GM23338 (cell line): ENCODE measurements around the gene METTL4. TPM values are rescaled to one million over a fixed set of nuclear protein-coding genes. Genes with fewer than 3 reads are reported as not detected.

Source experiments
- ATAC-seq: fragments of 200-7000 bp; cut with Tn5 transposase; 3 replicates; pipeline ENCODE4 v1.9.1; 2020
- DNase-seq: peaks from one replicate; pipeline ENCODE4 v3.0.0-alpha.2; 2015; ENCODE audit warnings: low spot score
- H2AFZ ChIP-seq: fragments of 200-600 bp; sonication (generic); 2 replicates; pipeline ENCODE4 v1.8.0; 2016; ENCODE audit warnings: antibody characterized with exemption, mild to moderate bottlenecking, moderate library complexity
- H3F3A ChIP-seq: fragments of 200-600 bp; sonication (generic); replicated peaks from 2 replicates; pipeline ENCODE4 v1.8.0; 2017; ENCODE audit warnings: antibody characterized with exemption, mixed run types, low read depth
- H3K27ac ChIP-seq: fragments of 200-600 bp; sonication (generic); 2 replicates; pipeline ENCODE4 v1.6.1; 2016; ENCODE audit warnings: low read depth
- H3K27me3 ChIP-seq: fragments of 200-600 bp; sonication (generic); 2 replicates; pipeline ENCODE4 v1.8.0; 2016; ENCODE audit warnings: mild to moderate bottlenecking, mixed run types, moderate library complexity; ENCODE audit not compliant: insufficient read depth
- H3K36me3 ChIP-seq: fragments of 200-600 bp; sonication (generic); 2 replicates; pipeline ENCODE4 v1.8.0; 2016; ENCODE audit warnings: mild to moderate bottlenecking; ENCODE audit not compliant: insufficient read depth
- H3K4me1 ChIP-seq: fragments of 200-600 bp; sonication (generic); 2 replicates; pipeline ENCODE4 v1.8.0; 2016; ENCODE audit warnings: mild to moderate bottlenecking, moderate library complexity; ENCODE audit not compliant: insufficient read depth
- H3K4me2 ChIP-seq: fragments of 200-600 bp; sonication (generic); 2 replicates; pipeline ENCODE4 v1.7.1; 2017; ENCODE audit warnings: mixed run types
- H3K4me3 ChIP-seq: fragments of 200-600 bp; sonication (generic); 2 replicates; pipeline ENCODE4 v1.6.1; 2016; ENCODE audit warnings: mixed run types
- H3K79me2 ChIP-seq: fragments of 200-600 bp; sonication (generic); replicated peaks from 2 replicates; pipeline ENCODE4 v1.8.0; 2017; ENCODE audit warnings: mild to moderate bottlenecking; ENCODE audit not compliant: insufficient read depth
- H3K9me2 ChIP-seq: fragments of 200-600 bp; sonication (generic); 2 replicates; pipeline ENCODE4 v1.8.0; 2017; ENCODE audit not compliant: insufficient read depth
- H4K20me1 ChIP-seq: fragments of 200-600 bp; sonication (generic); replicated peaks from 2 replicates; pipeline ENCODE4 v1.8.0; 2017; ENCODE audit warnings: mild to moderate bottlenecking; ENCODE audit not compliant: insufficient read depth
- H3K27ac Mint-ChIP-seq: 2 replicates; pipeline ENCODE4 v1.8.0; 2020; ENCODE audit warnings: inconsistent platforms, mild to moderate bottlenecking, moderate library complexity, mixed read lengths
- H3K27me3 Mint-ChIP-seq: 3 replicates; pipeline ENCODE4 v1.8.0; 2022; ENCODE audit warnings: low read depth, mild to moderate bottlenecking, moderate library complexity, mixed read lengths, inconsistent platforms; ENCODE audit not compliant: insufficient read depth, poor library complexity
- H3K36me3 Mint-ChIP-seq: 3 replicates; pipeline ENCODE4 v1.8.0; 2021; ENCODE audit warnings: low read depth, mild to moderate bottlenecking, inconsistent platforms, moderate library complexity, mixed read lengths
- H3K4me1 Mint-ChIP-seq: 3 replicates; pipeline ENCODE4 v1.8.0; 2020; ENCODE audit warnings: mild to moderate bottlenecking, inconsistent platforms, mixed read lengths
- H3K4me3 Mint-ChIP-seq: 3 replicates; pipeline ENCODE4 v1.8.0; 2021; ENCODE audit warnings: moderate library complexity, mild to moderate bottlenecking, inconsistent platforms, mixed read lengths
- H3K9me3 Mint-ChIP-seq: 3 replicates; pipeline ENCODE4 v1.8.0; 2020; ENCODE audit warnings: moderate library complexity, mild to moderate bottlenecking, inconsistent platforms, mixed read lengths
- CREB1 ChIP-seq: fragments of 250-450 bp; sonication (Bioruptor Pico); IDR thresholded peaks from 2 replicates; pipeline ENCODE4 v1.5.0; 2020; ENCODE audit warnings: low read depth, mild to moderate bottlenecking, moderate library complexity
- CTCF ChIP-seq, 2 experiments: fragments of 200-600 bp in 1 of 2; sonication (generic) in 1 of 2; conservative IDR thresholded peaks; 2 replicates each; pipeline versions ENCODE4 v1.5.1 to v1.6.1; 2016 to 2017; ENCODE audit warnings: antibody characterized with exemption in 2 of 2, low read depth in 2 of 2, mild to moderate bottlenecking in 2 of 2, moderate library complexity in 1 of 2
- EZH2 ChIP-seq: fragments of 200-600 bp; sonication (generic); IDR thresholded peaks from one replicate; pipeline ENCODE4 v1.8.0; 2017; ENCODE audit warnings: antibody characterized with exemption, mild to moderate bottlenecking, low read depth; ENCODE audit not compliant: unreplicated experiment
- REST ChIP-seq: IDR thresholded peaks from one replicate; pipeline ENCODE4 v1.6.1; 2018; ENCODE audit warnings: antibody characterized with exemption; ENCODE audit not compliant: unreplicated experiment
- STAT1 ChIP-seq: IDR thresholded peaks from one replicate; pipeline ENCODE4 v1.6.1; 2016; ENCODE audit warnings: antibody characterized with exemption; ENCODE audit not compliant: unreplicated experiment
- ZNF114 ChIP-seq: fragments of 250-450 bp; sonication (Bioruptor Pico); IDR thresholded peaks from 2 replicates; pipeline ENCODE4 v1.5.0; 2020; ENCODE audit warnings: mild to moderate bottlenecking, moderate library complexity
- polyA plus RNA-seq: library from polyadenylated mRNA; unstranded; fragments of >200 nt; fragmentation: Nextera tagmentation; extraction: Ambion mirVana; gene quantifications from 2 replicates; pipeline ENCODE4 v1.2.1, GENCODE V29; 2016
- total RNA-seq: library from RNA; depleted of rRNA; stranded (reverse); fragments of >200 nt; shearing (Covaris generic); gene quantifications from 2 replicates; pipeline ENCODE4 v1.2.3, GENCODE V29; 2014
- TF ChIP-seq, protein P1 (sequence below): fragments of 250-450 bp; sonication (Bioruptor Pico); IDR thresholded peaks from 2 replicates; pipeline ENCODE4 v1.5.0; 2020; ENCODE audit warnings: mild to moderate bottlenecking, moderate library complexity

The METTL4 gene
- total and polyA plus RNA-seq, 2 experiments from 2014 or later = 11.9 to 14.9 TPM

DNA sequence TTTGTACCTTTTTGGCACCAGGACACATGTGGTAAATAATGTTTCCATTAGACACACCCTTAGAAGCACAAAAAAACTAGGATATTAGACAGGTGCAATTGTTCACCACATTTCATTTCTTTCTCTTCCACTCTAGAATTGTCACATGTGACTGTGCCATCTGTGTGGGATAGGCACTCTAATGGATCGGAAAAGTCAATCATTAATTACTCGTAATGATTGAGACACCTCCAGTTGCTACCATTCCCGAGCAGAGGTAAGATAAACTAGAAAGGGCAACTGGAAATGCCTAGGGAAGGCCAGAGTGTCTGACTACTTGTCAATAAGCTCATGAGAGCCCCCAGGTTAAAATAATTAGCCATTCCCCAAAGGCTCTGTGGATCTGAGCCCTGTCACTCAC lies 59.9 kb downstream of the METTL4 start:
- Mint-ChIP-seq H3K27me3 (no peaks in the 10 kb centered on the region), H3K27ac (no peak overlapping the region), H3K9me3 (no peaks in the 10 kb centered on the region), H3K4me1 (0 out of 3 replicates have a peak, but pooled peaks cover 2% of the 10 kb centered on the region), H3K4me3 (no peak overlapping the region), H3K36me3 (no peaks in the 10 kb centered on the region)
- DNase-seq (no peak), ATAC-seq (no peak)
- Histone ChIP-seq H4K20me1 (no peaks in the 10 kb centered on the region), H3K4me1 (no peaks in the 10 kb centered on the region), H2AFZ (no peak overlapping the region), H3K79me2 (no peaks in the 10 kb centered on the region), H3K36me3 (no peaks in the 10 kb centered on the region), H3K4me2 (no peak overlapping the region), H3K27me3 (no peaks in the 10 kb centered on the region), H3F3A (no peaks in the 10 kb centered on the region), H3K27ac (no peak overlapping the region), H3K4me3 (no peak overlapping the region), H3K9me2 (no peaks in the 10 kb centered on the region; the same call in 1 of the 2 replicates)
- TF ChIP-seq, protein P1, sequence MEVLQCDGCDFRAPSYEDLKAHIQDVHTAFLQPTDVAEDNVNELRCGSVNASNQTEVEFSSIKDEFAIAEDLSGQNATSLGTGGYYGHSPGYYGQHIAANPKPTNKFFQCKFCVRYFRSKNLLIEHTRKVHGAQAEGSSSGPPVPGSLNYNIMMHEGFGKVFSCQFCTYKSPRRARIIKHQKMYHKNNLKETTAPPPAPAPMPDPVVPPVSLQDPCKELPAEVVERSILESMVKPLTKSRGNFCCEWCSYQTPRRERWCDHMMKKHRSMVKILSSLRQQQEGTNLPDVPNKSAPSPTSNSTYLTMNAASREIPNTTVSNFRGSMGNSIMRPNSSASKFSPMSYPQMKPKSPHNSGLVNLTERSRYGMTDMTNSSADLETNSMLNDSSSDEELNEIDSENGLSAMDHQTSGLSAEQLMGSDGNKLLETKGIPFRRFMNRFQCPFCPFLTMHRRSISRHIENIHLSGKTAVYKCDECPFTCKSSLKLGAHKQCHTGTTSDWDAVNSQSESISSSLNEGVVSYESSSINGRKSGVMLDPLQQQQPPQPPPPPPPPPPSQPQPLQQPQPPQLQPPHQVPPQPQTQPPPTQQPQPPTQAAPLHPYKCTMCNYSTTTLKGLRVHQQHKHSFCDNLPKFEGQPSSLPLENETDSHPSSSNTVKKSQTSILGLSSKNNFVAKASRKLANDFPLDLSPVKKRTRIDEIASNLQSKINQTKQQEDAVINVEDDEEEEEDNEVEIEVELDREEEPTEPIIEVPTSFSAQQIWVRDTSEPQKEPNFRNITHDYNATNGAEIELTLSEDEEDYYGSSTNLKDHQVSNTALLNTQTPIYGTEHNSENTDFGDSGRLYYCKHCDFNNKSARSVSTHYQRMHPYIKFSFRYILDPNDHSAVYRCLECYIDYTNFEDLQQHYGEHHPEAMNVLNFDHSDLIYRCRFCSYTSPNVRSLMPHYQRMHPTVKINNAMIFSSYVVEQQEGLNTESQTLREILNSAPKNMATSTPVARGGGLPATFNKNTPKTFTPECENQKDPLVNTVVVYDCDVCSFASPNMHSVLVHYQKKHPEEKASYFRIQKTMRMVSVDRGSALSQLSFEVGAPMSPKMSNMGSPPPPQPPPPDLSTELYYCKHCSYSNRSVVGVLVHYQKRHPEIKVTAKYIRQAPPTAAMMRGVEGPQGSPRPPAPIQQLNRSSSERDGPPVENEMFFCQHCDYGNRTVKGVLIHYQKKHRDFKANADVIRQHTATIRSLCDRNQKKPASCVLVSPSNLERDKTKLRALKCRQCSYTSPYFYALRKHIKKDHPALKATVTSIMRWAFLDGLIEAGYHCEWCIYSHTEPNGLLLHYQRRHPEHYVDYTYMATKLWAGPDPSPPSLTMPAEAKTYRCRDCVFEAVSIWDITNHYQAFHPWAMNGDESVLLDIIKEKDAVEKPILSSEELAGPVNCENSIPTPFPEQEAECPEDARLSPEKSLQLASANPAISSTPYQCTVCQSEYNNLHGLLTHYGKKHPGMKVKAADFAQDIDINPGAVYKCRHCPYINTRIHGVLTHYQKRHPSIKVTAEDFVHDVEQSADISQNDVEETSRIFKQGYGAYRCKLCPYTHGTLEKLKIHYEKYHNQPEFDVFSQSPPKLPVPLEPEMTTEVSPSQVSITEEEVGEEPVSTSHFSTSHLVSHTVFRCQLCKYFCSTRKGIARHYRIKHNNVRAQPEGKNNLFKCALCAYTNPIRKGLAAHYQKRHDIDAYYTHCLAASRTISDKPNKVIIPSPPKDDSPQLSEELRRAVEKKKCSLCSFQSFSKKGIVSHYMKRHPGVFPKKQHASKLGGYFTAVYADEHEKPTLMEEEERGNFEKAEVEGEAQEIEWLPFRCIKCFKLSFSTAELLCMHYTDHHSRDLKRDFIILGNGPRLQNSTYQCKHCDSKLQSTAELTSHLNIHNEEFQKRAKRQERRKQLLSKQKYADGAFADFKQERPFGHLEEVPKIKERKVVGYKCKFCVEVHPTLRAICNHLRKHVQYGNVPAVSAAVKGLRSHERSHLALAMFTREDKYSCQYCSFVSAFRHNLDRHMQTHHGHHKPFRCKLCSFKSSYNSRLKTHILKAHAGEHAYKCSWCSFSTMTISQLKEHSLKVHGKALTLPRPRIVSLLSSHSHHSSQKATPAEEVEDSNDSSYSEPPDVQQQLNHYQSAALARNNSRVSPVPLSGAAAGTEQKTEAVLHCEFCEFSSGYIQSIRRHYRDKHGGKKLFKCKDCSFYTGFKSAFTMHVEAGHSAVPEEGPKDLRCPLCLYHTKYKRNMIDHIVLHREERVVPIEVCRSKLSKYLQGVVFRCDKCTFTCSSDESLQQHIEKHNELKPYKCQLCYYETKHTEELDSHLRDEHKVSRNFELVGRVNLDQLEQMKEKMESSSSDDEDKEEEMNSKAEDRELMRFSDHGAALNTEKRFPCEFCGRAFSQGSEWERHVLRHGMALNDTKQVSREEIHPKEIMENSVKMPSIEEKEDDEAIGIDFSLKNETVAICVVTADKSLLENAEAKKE (CRISPR knock-in tag) = no peak
- TF ChIP-seq REST (no peak), ZNF114 (CRISPR knock-in tag) (no peak), CTCF (conservative IDR thresholded peaks at IDR 0.05; ENCODE audit: low read depth in 2 of 2) (no peak), STAT1 (no peak), CREB1 (CRISPR knock-in tag) (no peak), EZH2 (no peak)
